NCI-H187 treated with DMSO at 0.1 percent for 48 hours (cell line): ENCODE data around the gene PDIA2.
A peak's percentile ranks its signal among the peaks of the same experiment; 100 is the strongest.
"Not testable (repeated sequence)": the region's sequence is repeated elsewhere in the genome, so short reads cannot be mapped to it uniquely, and the experiment has no call there.

Experiments
- DNase-seq: peaks from one replicate; lab custom pipeline; 2025; lab: John Stamatoyannopoulos, UW

Gene PDIA2

GRCh38 chr16:301950-302349 is 19.0 kb downstream of the PDIA2 start:
- no peak for DNase-seq

GRCh38 chr16:303760-304505 is 21.0 kb downstream of the PDIA2 start:
- DNase-seq, result no peak

DNA sequence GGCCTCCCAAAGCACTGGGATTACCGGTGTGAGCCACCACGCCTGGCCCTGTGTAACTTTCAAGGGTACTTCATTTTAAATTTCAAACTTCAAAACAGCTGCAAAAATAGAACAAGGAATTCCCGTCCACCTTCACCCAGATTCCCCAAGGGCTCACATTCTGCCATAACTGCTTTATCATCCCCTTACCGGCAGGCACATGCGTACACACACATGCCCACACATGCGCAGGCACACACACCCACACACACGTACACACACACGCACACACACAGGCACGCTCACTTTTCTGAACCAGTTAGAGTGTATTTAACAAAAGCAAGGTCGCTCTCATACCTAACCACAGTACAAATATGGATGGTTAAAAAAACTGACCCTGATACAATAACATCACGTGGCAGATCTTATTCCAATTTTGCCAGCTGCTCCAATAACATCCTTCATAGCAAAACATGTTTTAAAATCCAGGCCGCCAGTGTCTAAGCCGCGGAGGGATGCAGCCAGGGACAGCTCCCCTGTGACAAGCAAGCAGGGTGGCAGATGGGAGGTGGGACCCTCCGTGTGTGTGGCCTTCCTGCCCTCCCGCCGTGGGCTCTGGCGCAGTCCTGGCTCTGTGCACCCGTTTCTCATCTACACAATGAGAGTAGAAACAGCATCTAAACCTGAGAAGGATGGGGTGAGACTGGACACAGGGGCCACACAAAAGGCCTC is 23.1 kb downstream of the PDIA2 start:
- no peak for DNase-seq

GRCh38 chr16:306911-307370 is 24.0 kb downstream of the PDIA2 start:
- peak; percentile 47 for DNase-seq

GRCh38 chr16:307691-308312 is 24.8 kb downstream of the PDIA2 start:
- no peak for DNase-seq

DNA sequence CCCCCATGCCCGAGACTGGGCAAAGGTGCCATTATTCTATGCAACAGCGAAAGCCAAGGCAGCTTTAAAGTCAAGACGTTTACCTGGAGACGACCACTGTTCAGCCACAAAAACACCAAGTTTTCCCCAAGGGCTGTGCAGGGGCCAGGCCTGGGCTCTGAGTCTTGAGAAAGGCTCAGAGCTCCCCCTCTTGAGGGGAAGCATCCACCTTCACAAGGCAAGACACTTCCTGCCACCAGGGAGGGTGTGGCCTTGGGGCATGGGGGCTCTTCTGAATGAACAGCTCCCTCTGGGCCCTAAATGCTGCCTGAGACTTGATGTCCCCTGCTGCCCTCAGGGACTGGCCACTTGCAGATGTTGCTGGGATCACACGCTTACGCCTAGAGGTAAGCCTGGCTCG is 26.5 kb downstream of the PDIA2 start:
- no peak for DNase-seq

DNA sequence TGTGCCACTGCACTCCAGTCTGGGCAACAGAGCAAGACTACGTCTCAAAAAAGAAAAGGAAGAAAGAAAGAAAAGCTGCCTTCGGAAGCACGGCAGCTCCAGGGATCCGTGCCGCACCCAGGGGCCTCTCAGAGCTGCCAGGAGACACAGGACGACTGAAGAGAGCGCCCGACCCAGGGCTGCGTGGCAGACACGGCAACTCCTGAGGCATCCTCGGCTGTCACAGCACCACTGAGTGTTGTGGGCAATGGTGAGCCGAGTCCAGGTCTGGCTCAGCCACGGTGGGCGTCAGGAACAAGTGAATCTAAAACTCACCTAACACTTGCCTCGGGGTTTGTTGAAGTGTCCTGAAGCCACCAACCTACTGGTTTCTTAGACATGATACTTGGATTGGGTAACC is 28.8 kb downstream of the PDIA2 start:
- no peak for DNase-seq

GRCh38 chr16:314351-314750 is 31.4 kb downstream of the PDIA2 start:
- DNase-seq, result no peak

DNA sequence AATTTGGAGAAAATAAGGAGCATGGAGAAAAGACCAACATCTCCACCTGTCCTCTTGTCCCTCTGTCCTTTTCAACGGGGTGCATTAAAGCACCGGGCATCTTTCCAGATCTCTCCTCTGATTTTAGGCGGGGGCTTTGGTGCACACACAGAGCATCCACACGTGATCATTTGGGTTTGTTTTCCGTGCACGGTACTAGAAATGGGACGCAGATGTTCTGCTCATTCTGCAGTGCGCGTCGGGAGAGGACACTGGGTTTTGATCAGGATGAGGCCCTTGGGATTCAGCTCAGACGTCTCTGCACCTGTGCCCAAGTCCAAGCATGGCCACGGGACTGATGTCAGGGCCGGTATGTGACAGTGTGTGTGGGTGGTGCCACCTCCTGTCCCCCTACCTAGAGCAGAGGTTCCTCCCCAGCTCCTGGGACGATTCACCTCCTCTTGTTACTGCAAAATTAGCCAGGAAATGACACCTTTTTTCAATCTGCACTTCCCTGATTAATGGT is 31.9 kb downstream of the PDIA2 start:
- DNase-seq, result no peak

DNA sequence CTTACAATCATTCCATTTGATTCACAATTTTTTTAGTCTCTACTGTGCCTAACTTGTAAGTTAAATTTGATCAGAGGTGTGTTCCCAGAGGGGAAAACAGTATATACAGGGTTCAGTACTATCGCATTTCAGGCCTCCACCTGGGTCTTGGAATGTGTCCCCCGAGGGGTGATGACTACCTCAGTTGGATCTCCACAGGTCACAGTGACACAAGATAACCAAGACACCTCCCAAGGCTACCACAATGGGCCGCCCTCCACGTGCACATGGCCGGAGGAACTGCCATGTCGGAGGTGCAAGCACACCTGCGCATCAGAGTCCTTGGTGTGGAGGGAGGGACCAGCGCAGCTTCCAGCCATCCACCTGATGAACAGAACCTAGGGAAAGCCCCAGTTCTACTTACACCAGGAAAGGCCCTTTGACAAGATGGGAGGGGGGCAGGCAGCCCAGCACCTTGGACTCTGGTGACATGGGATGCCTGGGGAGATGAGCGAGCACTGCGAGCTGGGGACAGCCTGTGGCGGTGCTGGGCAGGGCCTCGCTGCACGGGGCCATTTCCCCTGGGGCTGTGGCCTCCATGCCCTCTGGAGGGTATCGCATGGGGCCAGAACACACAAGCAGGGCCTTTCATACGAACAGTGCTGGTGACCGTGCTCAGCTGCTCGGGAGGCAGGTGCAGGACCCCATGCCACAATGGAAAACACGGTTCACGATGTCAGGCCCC is 33.9 kb downstream of the PDIA2 start:
- DNase-seq, result no peak

DNA sequence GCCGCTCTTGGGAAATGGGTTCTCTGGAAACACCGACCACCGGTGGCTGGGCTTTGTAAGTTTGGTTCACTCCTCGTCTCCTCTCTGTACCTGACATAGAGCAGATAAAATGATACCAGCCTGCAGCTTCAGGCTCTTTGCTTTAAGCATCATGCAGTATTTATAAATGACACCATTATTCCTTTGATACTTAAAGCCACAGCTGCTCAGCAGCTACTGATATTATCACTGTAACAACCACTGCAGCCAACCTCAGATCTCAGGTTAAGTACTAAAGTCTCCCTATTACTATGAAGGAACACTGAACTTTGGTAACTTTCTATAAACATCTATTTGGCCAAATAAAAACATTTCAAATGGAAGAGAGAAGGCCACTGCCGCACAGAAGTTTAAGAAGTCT is 34.6 kb downstream of the PDIA2 start:
- no peak for DNase-seq

DNA sequence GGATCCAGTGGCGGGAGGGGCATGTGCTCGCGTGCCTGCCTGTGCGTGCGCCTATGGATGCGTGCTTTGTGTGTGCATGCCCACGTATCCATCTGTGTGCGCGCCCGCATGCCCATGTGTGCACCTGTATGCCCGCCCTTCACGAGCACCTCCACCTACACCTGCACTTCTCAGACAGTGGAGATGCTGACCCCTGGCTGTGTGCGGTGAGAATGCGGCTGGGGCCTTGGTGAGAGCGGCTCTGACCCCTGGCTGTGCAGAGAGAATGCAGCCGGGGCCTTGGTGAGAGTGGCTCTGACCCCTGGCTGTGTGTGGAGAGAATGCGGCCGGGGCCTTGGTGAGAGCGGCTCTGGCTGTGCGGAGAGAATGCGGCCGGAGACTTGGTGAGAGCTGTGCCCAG is 35.7 kb downstream of the PDIA2 start:
- DNase-seq, result no peak

GRCh38 chr16:320206-320605 is 37.2 kb downstream of the PDIA2 start:
- no peak for DNase-seq

- no peak for DNase-seq
Observed at GRCh38 chr16:321532-321931, 38.6 kb downstream of the PDIA2 start.

DNA sequence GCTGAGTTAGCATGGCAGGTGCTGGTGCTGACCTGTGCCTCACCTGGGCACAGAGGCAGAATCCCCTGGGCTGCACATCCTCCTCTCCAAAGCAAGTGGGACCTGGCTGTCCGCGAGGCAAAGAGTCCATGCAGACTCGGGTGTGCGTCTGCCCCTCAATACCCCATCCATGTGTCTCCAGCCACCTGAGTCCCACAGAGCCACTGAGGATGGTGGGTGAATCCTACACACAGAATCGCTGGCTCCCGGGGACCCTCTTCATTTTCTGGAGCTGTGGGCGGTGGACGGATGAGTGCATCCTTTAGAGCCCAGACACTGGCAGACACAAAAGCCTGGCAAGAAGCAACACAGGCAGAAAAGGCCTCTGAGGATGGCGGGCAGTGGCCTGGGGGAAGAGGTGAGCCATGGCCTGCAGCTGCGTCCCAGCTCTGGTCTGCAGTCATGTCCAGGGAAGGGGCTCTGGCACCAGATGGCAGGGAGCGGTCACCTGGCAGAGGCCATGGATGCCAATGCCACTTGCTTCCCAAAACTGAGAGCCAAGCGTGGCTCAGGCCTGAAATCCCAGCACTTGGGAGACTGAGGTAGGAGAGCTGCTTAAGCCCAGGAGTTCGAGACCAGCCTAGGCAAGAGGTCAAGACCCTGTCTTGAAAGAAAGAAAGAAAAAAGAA is 39.6 kb downstream of the PDIA2 start:
- no peak for DNase-seq

DNA sequence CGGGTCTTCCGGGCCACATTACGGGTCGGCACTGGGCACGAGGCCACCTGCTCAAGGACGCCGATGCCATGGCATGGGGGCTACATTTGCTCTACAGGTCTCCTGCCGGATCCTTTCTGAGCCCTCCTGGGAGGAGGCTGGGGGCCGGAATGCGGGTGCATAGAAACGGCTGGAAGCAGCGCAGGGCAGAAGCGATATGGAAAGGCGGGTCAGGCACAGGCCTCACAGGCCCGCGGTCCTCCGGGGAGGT is 41.2 kb downstream of the PDIA2 start:
- no peak for DNase-seq

DNA sequence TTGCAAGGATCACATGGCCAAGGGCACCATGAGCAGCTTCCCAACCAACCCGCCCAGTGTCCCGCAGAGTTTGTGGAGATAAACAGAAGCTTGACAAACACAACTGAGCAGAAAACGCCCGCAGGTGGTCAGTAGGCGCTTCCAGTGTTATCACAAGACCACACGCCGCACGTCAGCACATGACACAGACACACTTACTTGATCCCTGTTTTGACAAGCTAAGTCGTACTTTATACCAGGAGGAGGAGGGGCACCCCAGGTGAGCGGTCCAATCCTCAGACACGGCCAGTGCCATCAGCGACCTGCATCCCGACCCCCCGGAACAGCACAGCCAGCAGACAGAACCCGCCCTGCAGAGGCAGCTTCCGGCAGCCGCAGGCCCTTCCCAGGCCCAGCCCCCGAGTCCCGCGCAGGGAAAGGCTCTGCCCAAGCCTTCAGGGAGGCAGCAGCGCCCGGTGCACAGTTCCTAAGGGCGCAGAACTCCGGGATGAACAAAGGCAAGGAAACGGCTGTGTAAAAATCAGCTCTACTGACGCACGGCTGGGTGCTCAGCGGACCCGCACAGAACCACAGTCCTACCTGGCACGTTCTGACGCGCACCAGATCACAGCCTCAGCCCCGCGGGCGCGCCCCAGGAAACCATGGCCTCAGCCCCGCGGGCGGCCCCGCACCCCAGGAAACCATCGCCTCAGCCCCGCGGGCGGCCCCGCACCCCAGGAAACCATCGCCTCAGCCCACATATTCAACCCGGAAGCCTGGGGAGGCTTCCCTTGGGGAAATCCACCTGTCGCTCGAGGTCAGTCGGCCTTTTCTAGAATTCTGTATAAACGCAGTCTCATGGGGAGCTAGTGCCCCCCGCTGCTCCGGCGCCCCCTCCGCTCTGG is 41.7 kb downstream of the PDIA2 start:
- DNase-seq, result no peak

DNA sequence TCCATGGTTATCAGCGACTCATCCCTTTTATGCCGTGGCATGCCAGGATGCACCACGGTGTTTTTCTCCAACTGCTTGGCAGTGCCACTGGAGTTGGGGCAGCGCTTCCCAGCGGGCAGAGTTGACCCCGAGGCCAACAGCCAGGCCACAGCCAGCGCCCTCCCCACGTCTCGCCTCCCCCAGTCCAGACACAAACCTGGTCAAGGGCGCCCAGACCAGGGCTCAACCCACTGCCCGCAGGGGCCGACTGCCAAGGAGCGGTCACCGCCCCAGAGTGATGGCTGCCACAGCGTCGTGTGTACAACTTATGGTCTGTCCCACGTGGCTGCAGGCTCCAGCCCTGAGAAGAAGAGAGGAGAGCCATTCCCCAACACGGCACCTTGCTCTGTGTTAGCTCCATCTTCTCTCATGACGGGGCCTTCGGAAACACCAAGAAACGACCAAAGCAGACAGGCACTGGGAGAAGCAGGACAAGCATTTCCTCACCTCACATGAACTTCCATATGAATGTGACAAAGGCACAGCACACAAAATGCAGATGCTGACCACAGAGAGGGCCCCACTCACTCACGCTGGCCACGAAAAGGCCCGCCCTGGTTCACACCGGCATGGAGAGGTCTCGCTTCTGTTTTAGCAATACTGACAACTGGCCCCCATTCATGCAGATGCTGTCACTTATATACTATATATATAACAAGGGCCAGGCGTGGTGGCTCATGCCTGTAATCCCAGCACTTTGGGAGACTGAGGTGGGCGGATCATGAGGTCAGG is 42.6 kb downstream of the PDIA2 start:
- no peak for DNase-seq

- no peak for DNase-seq
Observed at GRCh38 chr16:330741-331140, 47.8 kb downstream of the PDIA2 start.

DNA sequence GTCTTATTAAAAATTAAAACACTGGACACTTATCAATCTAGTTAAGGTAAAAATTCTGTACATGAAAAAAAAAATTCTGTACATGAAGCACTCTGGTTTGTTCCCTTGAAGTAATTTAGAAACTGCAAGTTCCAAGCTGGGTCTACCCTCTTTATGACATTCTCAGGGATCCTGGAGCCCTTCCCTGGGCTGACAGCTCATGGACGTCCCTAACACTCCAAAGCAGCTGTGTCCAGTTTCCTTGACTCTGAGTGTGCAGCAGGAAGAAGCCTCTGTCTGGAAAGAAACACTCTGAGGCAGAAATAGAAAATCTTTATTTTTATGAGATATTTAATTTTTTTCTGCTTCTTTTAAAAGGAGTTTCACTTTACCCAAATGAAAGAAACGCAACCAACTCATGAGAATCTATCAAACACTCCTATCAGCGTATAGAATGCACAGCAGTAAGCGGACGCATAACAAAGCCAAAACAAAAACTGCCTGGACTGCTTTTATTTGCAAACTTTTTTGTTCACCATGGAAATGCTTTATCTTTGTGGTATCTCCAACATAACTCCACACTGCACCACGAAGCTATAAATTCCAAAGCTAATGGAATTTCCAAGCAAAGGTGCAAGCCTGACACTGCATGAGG is 48.3 kb downstream of the PDIA2 start:
- DNase-seq, result not testable (repeated sequence)
